ENCODE results near the gene NKPD1. TPM values are rescaled to one million over a fixed set of nuclear protein-coding genes. Genes with fewer than 3 reads are reported as not detected.

NKPD1 gene
- total RNA-seq, 1 experiment from 2014 or later: 0.64 TPM

GRCh38 chr19:45128146-45128545 lies 32.6 kb downstream of the NKPD1 start:
- CTCF ChIA-PET: no interaction called here
- intact Hi-C loops (cut with micrococcal nuclease; ENCODE audit: unreplicated experiment): loop anchor here (5.0 kb wide), 1 partner anchor 36 kb away; the partner anchor contains the start of gene PPP1R37
- no peak overlapping the region for H3K4me3 Mint-ChIP-seq (ENCODE audit: low read depth, unreplicated experiment)
- no peak overlapping the region for H3K27ac Mint-ChIP-seq (ENCODE audit: unreplicated experiment)
- H3K36me3 Mint-ChIP-seq (ENCODE audit: insufficient read depth, unreplicated experiment): peaks cover 26% of the 10 kb centered on the region
- no peaks in the 10 kb centered on the region for H3K9me3 Mint-ChIP-seq (ENCODE audit: low read depth, unreplicated experiment)
- H3K4me1 Mint-ChIP-seq (ENCODE audit: low read depth, unreplicated experiment): peaks cover 44% of the 10 kb centered on the region
- BruUV-seq (replicated peaks): no TSS peak
- no peaks in the 10 kb centered on the region for H3K27me3 Mint-ChIP-seq (ENCODE audit: unreplicated experiment)
- no peak for DNase-seq
- TF ChIP-seq CTCF (IDR thresholded peaks at IDR 0.05; ENCODE audit: unreplicated experiment): no peak

GRCh38 chr19:45126654-45127053 lies 34.1 kb downstream of the NKPD1 start:
- intact Hi-C loops (cut with micrococcal nuclease; ENCODE audit: unreplicated experiment): loop anchor here (5.0 kb wide), 1 partner anchor 34 kb away; the partner anchor contains the start of gene PPP1R37
- Mint-ChIP-seq H3K27ac (ENCODE audit: unreplicated experiment) (no peak overlapping the region), H3K36me3 (ENCODE audit: insufficient read depth, unreplicated experiment) (peaks cover 26% of the 10 kb centered on the region), H3K9me3 (ENCODE audit: low read depth, unreplicated experiment) (no peaks in the 10 kb centered on the region), H3K4me1 (ENCODE audit: low read depth, unreplicated experiment) (peaks cover 59% of the 10 kb centered on the region), H3K4me3 (ENCODE audit: low read depth, unreplicated experiment) (no peak overlapping the region), H3K27me3 (ENCODE audit: unreplicated experiment) (no peaks in the 10 kb centered on the region)
- no TSS peak for BruUV-seq (replicated peaks)
- no peak for TF ChIP-seq CTCF (IDR thresholded peaks at IDR 0.05; ENCODE audit: unreplicated experiment)
- CTCF ChIA-PET: interaction anchor here (0.7 to 1.4 kb wide), 4 partner anchors 9 to 67 kb away, joined by 3 to 7 read pairs (median 4); no protein-coding TSS in a partner anchor
- DNase-seq: no peak

GRCh38 chr19:45125975-45126493 lies 34.7 kb downstream of the NKPD1 start:
- CTCF ChIA-PET: interaction anchor here (0.6 to 1.7 kb wide), 7 partner anchors 8 to 377 kb away, joined by 3 to 5 read pairs (median 3); partner anchors contain the start of gene PPP1R37
- intact Hi-C loops (cut with micrococcal nuclease; ENCODE audit: unreplicated experiment): loop anchor here (5.0 kb wide), 1 partner anchor 34 kb away; the partner anchor contains the start of gene PPP1R37
- H3K4me1 Mint-ChIP-seq (ENCODE audit: low read depth, unreplicated experiment): peaks cover 63% of the 10 kb centered on the region
- DNase-seq: peak; percentile 92
- peak; percentile 81 for TF ChIP-seq CTCF (IDR thresholded peaks at IDR 0.05; ENCODE audit: unreplicated experiment)
- H3K27ac Mint-ChIP-seq (ENCODE audit: unreplicated experiment): no peak overlapping the region
- no peaks in the 10 kb centered on the region for H3K27me3 Mint-ChIP-seq (ENCODE audit: unreplicated experiment)
- H3K4me3 Mint-ChIP-seq (ENCODE audit: low read depth, unreplicated experiment): no peak overlapping the region
- BruUV-seq (replicated peaks): no TSS peak
- peaks cover 25% of the 10 kb centered on the region for H3K36me3 Mint-ChIP-seq (ENCODE audit: insufficient read depth, unreplicated experiment)
- no peaks in the 10 kb centered on the region for H3K9me3 Mint-ChIP-seq (ENCODE audit: low read depth, unreplicated experiment)

- intact Hi-C loops (cut with micrococcal nuclease; ENCODE audit: unreplicated experiment): loop anchor here (5.0 kb wide), 1 partner anchor 33 kb away; the partner anchor contains the start of gene PPP1R37
- no TSS peak for BruUV-seq (replicated peaks)
- no peak for DNase-seq
- Mint-ChIP-seq H3K9me3 (ENCODE audit: low read depth, unreplicated experiment) (no peaks in the 10 kb centered on the region), H3K27ac (ENCODE audit: unreplicated experiment) (no peak overlapping the region), H3K4me1 (ENCODE audit: low read depth, unreplicated experiment) (peaks cover 59% of the 10 kb centered on the region), H3K27me3 (ENCODE audit: unreplicated experiment) (no peaks in the 10 kb centered on the region), H3K36me3 (ENCODE audit: insufficient read depth, unreplicated experiment) (peaks cover 26% of the 10 kb centered on the region), H3K4me3 (ENCODE audit: low read depth, unreplicated experiment) (no peak overlapping the region)
- TF ChIP-seq CTCF (IDR thresholded peaks at IDR 0.05; ENCODE audit: unreplicated experiment): no peak
- CTCF ChIA-PET: interaction anchor here (0.6 to 1.7 kb wide), 7 partner anchors 10 to 378 kb away, joined by 3 to 5 read pairs (median 3); partner anchors contain the start of gene PPP1R37
Observed at GRCh38 chr19:45125360-45125759, 35.4 kb downstream of the NKPD1 start.

All from Calu3 (cell line).